GM23248 (cell line): ENCODE measurements around the gene ALKAL2. TPM values are rescaled to one million over a fixed set of nuclear protein-coding genes. Genes with fewer than 3 reads are reported as not detected.

Experiments used
- DNase-seq: peaks from one replicate; pipeline ENCODE4 v3.0.0-alpha.2; 2015
- H2AFZ ChIP-seq: fragments of 200-600 bp; sonication (generic); 2 replicates; pipeline ENCODE4 v1.6.1; 2016; ENCODE audit warnings: antibody characterized with exemption
- H3F3A ChIP-seq: fragments of 200-600 bp; sonication (generic); 2 replicates; pipeline ENCODE4 v1.6.1; 2016; ENCODE audit warnings: mild to moderate bottlenecking, antibody characterized with exemption, mixed run types; ENCODE audit not compliant: insufficient read depth
- H3K27ac ChIP-seq: fragments of 200-600 bp; sonication (generic); 2 replicates; pipeline ENCODE4 v1.5.1; 2016; ENCODE audit warnings: mild to moderate bottlenecking
- H3K27me3 ChIP-seq: fragments of 200-600 bp; sonication (generic); replicated peaks from 2 replicates; pipeline ENCODE4 v1.6.1; 2016; ENCODE audit warnings: mild to moderate bottlenecking; ENCODE audit not compliant: insufficient read depth
- H3K36me3 ChIP-seq: fragments of 200-600 bp; sonication (generic); 2 replicates; pipeline ENCODE4 v1.6.1; 2016; ENCODE audit warnings: low read depth, mild to moderate bottlenecking
- H3K4me1 ChIP-seq: fragments of 200-600 bp; sonication (generic); 2 replicates; pipeline ENCODE4 v1.6.1; 2016; ENCODE audit warnings: mild to moderate bottlenecking; ENCODE audit not compliant: insufficient read depth
- H3K4me2 ChIP-seq: fragments of 200-600 bp; sonication (generic); one replicate; pipeline ENCODE4 v1.6.1; 2016; ENCODE audit warnings: mild to moderate bottlenecking; ENCODE audit not compliant: unreplicated experiment
- H3K4me3 ChIP-seq: fragments of 200-600 bp; sonication (generic); 2 replicates; pipeline ENCODE4 v1.5.1; 2016; ENCODE audit warnings: mild to moderate bottlenecking
- H3K79me2 ChIP-seq: fragments of 200-600 bp; sonication (generic); 2 replicates; pipeline ENCODE4 v1.6.1; 2016; ENCODE audit warnings: mild to moderate bottlenecking; ENCODE audit not compliant: insufficient read depth
- H3K9ac ChIP-seq: fragments of 200-600 bp; sonication (generic); 2 replicates; pipeline ENCODE4 v1.6.1; 2016; ENCODE audit warnings: mild to moderate bottlenecking
- H3K9me2 ChIP-seq: fragments of 200-600 bp; sonication (generic); 2 replicates; pipeline ENCODE4 v1.6.1; 2016; ENCODE audit warnings: mixed run types, mild to moderate bottlenecking, moderate library complexity; ENCODE audit not compliant: insufficient read depth
- H3K9me3 ChIP-seq: fragments of 200-600 bp; sonication (generic); one replicate; pipeline ENCODE4 v1.6.1; 2017; ENCODE audit warnings: low read depth
- H4K20me1 ChIP-seq: fragments of 200-600 bp; sonication (generic); 2 replicates; pipeline ENCODE4 v1.6.0; 2016; ENCODE audit not compliant: insufficient read depth
- EZH2 ChIP-seq: fragments of 200-600 bp; sonication (generic); IDR thresholded peaks from 2 replicates; pipeline ENCODE4 v1.6.1; 2018; ENCODE audit warnings: antibody characterized with exemption, mild to moderate bottlenecking; ENCODE audit not compliant: insufficient read depth, poor library complexity, severe bottlenecking
- EZH2phosphoT487 ChIP-seq: fragments of 200-600 bp; sonication (generic); IDR thresholded peaks from 2 replicates; pipeline ENCODE4 v1.6.1; 2018; ENCODE audit warnings: antibody characterized with exemption, moderate library complexity, mild to moderate bottlenecking, low read depth; ENCODE audit not compliant: insufficient read depth
- WGBS, 2 experiments: methylation state at CpG; one replicate each; pipeline ENCODE4 v1.1.6; 2015 to 2017; ENCODE audit warnings: low lambda C conversion rate in 2 of 2, low coverage in 1 of 2; ENCODE audit errors: missing lambda C conversion rate in 2 of 2; 5-methylcytosine and 5-hydroxymethylcytosine counted together
- in situ Hi-C: fragments of 300-500 bp; cut with MboI; formaldehyde crosslinking; loops from 2 replicates; pipeline ENCODE4 v1.15.0; 2020
- polyA plus RNA-seq: library from polyadenylated mRNA; unstranded; fragments of >200 nt; fragmentation: Nextera tagmentation; extraction: Ambion mirVana; gene quantifications from 2 replicates; pipeline ENCODE4 v1.2.1, GENCODE V29; 2016
- total RNA-seq: library from RNA; depleted of rRNA; stranded (reverse); fragments of >200 nt; shearing (Covaris generic); gene quantifications from 2 replicates; pipeline ENCODE4 v1.2.3, GENCODE V29; 2014

ALKAL2 gene
- total and polyA plus RNA-seq, 2 experiments from 2014 or later: not detected

- no peak overlapping the region for H3K4me3 ChIP-seq
- peaks cover 15% of the 10 kb centered on the region for H3K36me3 ChIP-seq
- no peaks in the 10 kb centered on the region for H4K20me1 ChIP-seq
- no peak overlapping the region for H3K9ac ChIP-seq
- no peaks in the 10 kb centered on the region for H3K9me3 ChIP-seq
- no peaks in the 10 kb centered on the region for H3K4me1 ChIP-seq
- no peaks in the 10 kb centered on the region for H3K9me2 ChIP-seq
- 75 to 76% methylated on average over 8 of the region's 8 CpGs for WGBS, 2 experiments
- no peaks in the 10 kb centered on the region for H3K27me3 ChIP-seq
- H3K27ac ChIP-seq: no peak overlapping the region
- no peak overlapping the region for H2AFZ ChIP-seq
- H3F3A ChIP-seq: no peaks in the 10 kb centered on the region
- H3K4me2 ChIP-seq: no peak overlapping the region
- in situ Hi-C loops: no loop called here
- no peak for TF ChIP-seq EZH2
- TF ChIP-seq EZH2phosphoT487: no peak
- DNase-seq: no peak
- H3K79me2 ChIP-seq: no peaks in the 10 kb centered on the region
Observed at GRCh38 chr2:253202-253638, 34.7 kb downstream of the ALKAL2 start.

- WGBS, 2 experiments: 78 to 82% methylated on average over 6 of the region's 6 CpGs
- in situ Hi-C loops: no loop called here
Observed at GRCh38 chr2:252001-252602, 35.8 kb downstream of the ALKAL2 start.

GRCh38 chr2:249538-250042 lies 38.3 kb downstream of the ALKAL2 start:
- H3K36me3 ChIP-seq: peaks cover 17% of the 10 kb centered on the region
- H3K9me2 ChIP-seq: no peaks in the 10 kb centered on the region
- no peaks in the 10 kb centered on the region for H4K20me1 ChIP-seq
- no peak overlapping the region for H3K9ac ChIP-seq
- no peak for DNase-seq
- peaks cover 5% of the 10 kb centered on the region; the same call in 1 of the 2 replicates for H3K4me1 ChIP-seq
- H3K4me3 ChIP-seq: no peak overlapping the region
- in situ Hi-C loops: loop anchor here (10.0 kb wide), 1 partner anchor 395 kb away; no protein-coding TSS in a partner anchor
- H3K79me2 ChIP-seq: no peaks in the 10 kb centered on the region
- H3K9me3 ChIP-seq: no peaks in the 10 kb centered on the region
- no peak overlapping the region for H3K27ac ChIP-seq
- no peak overlapping the region for H2AFZ ChIP-seq
- H3K27me3 ChIP-seq: no peaks in the 10 kb centered on the region
- H3F3A ChIP-seq: peaks cover 9% of the 10 kb centered on the region; the same call in 1 of the 2 replicates
- no peak overlapping the region for H3K4me2 ChIP-seq
- TF ChIP-seq EZH2phosphoT487: no peak
- no peak for TF ChIP-seq EZH2
- 89 to 92% methylated on average over 15 of the region's 15 CpGs for WGBS, 2 experiments

More at GRCh38 chr2:252001-252602, 35.8 kb downstream of the ALKAL2 start:
- no peak for DNase-seq
- Histone ChIP-seq H3F3A (peaks cover 4% of the 10 kb centered on the region; the same call in 1 of the 2 replicates), H3K4me2 (no peak overlapping the region), H3K36me3 (peaks cover 15% of the 10 kb centered on the region), H3K9me2 (no peaks in the 10 kb centered on the region), H3K9me3 (no peaks in the 10 kb centered on the region), H3K79me2 (no peaks in the 10 kb centered on the region), H4K20me1 (no peaks in the 10 kb centered on the region), H3K4me1 (0 out of 2 replicates have a peak, but pooled peaks cover under 1% of the 10 kb centered on the region), H2AFZ (no peak overlapping the region), H3K4me3 (no peak overlapping the region), H3K27me3 (no peaks in the 10 kb centered on the region), H3K27ac (no peak overlapping the region), H3K9ac (no peak overlapping the region)
- no peak for TF ChIP-seq EZH2
- no peak for TF ChIP-seq EZH2phosphoT487

- in situ Hi-C loops: loop anchor here (10.0 kb wide), 1 partner anchor 396 kb away; no protein-coding TSS in a partner anchor
- Histone ChIP-seq H3K4me2 (no peak overlapping the region), H3K9me2 (no peaks in the 10 kb centered on the region), H3K27me3 (no peaks in the 10 kb centered on the region), H4K20me1 (no peaks in the 10 kb centered on the region), H3K9ac (no peak overlapping the region), H3K4me3 (no peak overlapping the region), H3K27ac (no peak overlapping the region), H3K4me1 (peaks cover 5% of the 10 kb centered on the region; the same call in 1 of the 2 replicates), H3K9me3 (no peaks in the 10 kb centered on the region), H3F3A (peaks cover 9% of the 10 kb centered on the region; the same call in 1 of the 2 replicates), H3K79me2 (no peaks in the 10 kb centered on the region), H2AFZ (no peak overlapping the region), H3K36me3 (peaks cover 17% of the 10 kb centered on the region)
- 86 to 92% methylated on average over 2 of the region's 2 CpGs for WGBS, 2 experiments
- no peak for DNase-seq
- TF ChIP-seq EZH2: no peak
- no peak for TF ChIP-seq EZH2phosphoT487
Observed at GRCh38 chr2:248724-249123, 39.2 kb downstream of the ALKAL2 start.
